Cerebellar cortex (tissue), 1 donor: ENCODE results near the gene CEP85.

Experiments
- DNase-seq: peaks from one replicate; pipeline ENCODE4 v3.0.0-alpha.2; 2015; ENCODE audit warnings: low spot score

CEP85 gene, protein sequence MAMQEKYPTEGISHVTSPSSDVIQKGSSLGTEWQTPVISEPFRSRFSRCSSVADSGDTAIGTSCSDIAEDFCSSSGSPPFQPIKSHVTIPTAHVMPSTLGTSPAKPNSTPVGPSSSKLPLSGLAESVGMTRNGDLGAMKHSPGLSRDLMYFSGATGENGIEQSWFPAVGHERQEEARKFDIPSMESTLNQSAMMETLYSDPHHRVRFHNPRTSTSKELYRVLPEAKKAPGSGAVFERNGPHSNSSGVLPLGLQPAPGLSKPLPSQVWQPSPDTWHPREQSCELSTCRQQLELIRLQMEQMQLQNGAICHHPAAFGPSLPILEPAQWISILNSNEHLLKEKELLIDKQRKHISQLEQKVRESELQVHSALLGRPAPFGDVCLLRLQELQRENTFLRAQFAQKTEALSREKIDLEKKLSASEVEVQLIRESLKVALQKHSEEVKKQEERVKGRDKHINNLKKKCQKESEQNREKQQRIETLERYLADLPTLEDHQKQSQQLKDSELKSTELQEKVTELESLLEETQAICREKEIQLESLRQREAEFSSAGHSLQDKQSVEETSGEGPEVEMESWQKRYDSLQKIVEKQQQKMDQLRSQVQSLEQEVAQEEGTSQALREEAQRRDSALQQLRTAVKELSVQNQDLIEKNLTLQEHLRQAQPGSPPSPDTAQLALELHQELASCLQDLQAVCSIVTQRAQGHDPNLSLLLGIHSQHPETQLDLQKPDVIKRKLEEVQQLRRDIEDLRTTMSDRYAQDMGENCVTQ

DNA sequence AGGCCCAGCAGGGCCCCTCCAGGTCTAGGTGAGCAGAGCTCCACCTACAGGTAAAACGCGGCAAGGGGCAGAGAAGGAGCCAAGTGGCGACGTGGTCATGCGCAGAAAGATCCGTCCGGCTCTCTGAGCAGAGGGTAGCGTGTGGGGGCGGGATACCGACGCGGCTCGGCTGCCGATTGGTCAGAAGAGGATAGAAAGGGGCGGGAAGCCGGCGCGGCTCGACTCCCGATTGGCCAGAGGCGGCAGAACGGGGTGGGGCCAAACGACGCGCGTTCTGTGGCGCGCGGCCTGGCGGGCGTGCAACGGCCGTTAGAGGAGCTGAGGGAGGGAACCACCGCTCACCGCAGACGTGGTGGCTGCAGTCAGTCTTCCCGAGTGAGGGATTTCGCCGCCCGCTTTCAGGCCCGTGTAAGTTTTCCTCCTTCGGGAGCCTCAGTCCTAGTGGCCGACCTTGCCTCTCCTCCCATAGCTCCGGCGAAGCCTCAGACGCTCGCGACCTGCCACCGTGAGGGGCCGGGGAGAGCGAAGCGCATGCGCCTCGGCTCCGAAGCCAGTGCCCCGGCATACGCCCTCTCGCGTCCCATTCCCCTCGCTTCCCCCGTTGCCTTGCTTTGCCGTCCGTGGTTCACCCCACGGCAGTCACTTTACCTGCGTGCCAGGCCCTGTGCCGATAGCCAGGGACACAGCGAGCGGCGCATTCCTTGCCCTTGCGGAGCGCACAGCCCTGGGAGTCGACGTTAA, at the start of gene CEP85:
TSS of gene CEP85 (plus strand) at position 298 of the 741 bp plus-strand sequence. CDS start 5,584 bp downstream, outside the sequence.
- peak; percentile 98 for DNase-seq

- no peak for DNase-seq
Observed at GRCh38 chr1:26184883-26185282, 49.1 kb upstream of the CEP85 start.

DNA sequence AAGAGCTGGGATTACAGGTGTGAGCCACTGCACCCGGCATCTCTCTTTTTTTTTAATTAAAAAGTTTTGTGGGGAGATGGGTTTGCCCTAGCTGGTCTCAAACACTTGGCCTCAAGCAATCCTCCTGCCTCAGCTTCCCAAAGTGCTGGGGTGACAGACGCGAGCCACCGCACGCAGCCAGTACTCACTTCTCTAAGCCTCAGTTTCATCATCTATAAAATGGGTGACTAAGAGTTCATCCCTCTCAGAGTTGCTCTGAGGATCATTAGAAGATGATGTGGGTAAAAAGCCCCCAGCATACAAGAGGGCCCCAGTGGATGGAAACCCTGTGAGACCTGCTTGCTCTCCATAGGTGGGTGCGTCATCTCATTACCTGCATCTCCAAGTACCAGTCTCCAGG, 46.1 kb upstream of the CEP85 start:
- DNase-seq = no peak

- no peak for DNase-seq
Observed at GRCh38 chr1:26188477-26188876, 45.5 kb upstream of the CEP85 start.

- DNase-seq = no peak
Observed at GRCh38 chr1:26189331-26189730, 44.7 kb upstream of the CEP85 start.

GRCh38 chr1:26189751-26190275, 44.2 kb upstream of the CEP85 start:
- no peak for DNase-seq

DNA sequence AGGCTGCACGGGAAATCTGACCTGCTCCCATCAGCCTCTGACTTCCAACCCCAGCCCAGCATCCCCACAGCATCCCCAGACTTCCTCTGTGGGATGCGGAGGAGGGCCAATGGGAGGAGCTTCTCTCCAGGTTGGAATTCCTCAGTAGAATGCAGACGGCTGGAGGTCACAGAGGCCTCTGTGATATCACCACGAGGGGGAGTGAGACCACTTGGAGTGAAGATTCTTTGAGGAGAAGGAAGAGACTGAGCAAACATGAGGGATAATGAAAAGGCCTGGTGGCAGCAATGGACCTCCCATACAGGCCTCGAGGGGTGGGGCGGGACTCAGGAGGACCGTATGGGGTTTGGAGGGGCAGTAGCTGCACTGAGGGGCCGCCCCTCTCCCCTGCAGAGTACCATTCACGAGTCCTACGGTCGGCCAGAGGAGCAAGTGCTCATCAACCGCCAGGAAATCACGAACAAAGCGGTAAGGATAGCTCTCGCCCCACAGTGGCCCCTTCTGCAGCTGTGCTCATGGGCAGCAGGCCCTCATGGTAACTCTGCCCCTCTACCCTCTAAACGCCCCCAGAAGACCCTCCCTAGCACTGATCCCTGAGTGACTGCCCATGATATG, 43.5 kb upstream of the CEP85 start, which contains the start of gene CATSPER4:
TSS of gene CATSPER4 (plus strand) at position 230 of the 615 bp plus-strand sequence. CDS start at position 256, 26 bp downstream.
- peak; percentile 35 for DNase-seq

GRCh38 chr1:26191739-26192138, 42.3 kb upstream of the CEP85 start:
- no peak for DNase-seq

DNA sequence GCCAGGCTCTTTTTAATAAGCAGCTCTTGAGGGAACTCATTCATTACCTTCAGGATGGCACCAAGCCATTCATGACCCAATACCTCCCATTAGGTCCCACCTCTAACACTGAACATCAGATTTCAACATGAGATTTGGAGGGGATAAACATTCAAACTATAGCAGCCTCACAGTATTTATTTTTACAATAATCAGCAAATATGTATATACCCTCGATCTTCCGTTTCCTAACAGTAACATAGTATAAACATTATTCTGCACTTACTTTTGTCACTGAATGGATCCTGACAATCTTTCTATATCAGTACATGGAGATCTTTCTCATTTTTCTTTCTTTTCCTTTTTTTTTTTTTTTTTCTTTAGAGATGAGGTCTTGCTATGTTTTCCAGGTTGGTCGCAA, 38.2 kb upstream of the CEP85 start:
- DNase-seq = no peak

DNA sequence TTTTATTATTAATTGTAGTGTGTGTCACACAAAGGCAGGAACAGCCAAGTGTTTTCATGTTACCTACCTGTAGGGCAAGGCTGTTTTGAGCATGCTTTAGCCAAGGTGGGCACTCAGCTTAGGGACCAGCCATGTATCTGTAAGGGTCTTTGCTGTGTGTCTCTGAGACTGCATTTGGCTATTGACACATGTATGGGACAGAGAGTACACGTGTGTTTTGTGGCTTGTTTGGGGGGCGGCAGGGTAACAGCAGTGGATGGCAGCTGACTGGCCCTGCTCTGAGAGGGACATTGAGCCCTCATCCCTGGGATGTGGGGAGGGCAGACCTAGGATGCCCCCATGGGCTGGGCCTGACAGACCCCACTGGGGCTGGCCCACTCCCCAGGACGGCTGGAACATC, 36.7 kb upstream of the CEP85 start:
- no peak for DNase-seq

- DNase-seq = no peak
Observed at GRCh38 chr1:26197813-26198212, 36.2 kb upstream of the CEP85 start.

DNA sequence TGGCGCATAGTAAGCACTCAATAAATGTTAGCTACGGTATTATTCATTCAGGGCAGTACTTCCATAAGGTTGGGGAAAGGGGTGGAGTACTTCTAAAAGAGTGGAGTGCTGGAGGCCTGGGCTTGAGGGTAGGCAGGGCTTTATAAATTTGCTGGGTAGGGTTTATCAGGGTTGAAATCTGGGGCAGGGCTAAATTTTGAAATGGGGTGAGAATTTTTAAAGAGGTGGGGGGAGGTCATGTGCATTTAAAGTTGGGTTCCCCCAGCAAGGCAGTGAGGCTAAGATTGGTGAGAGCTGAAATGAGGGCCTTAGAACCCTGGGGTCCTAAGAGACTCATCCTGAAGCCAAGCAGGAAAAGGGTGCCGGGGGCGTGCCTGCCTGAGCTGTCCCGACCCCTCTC, 33.6 kb upstream of the CEP85 start:
- no peak for DNase-seq

- DNase-seq = no peak
Observed at GRCh38 chr1:26203642-26204318, 30.2 kb upstream of the CEP85 start.

- no peak for DNase-seq
Observed at GRCh38 chr1:26210147-26210870, 23.7 kb upstream of the CEP85 start.

DNA sequence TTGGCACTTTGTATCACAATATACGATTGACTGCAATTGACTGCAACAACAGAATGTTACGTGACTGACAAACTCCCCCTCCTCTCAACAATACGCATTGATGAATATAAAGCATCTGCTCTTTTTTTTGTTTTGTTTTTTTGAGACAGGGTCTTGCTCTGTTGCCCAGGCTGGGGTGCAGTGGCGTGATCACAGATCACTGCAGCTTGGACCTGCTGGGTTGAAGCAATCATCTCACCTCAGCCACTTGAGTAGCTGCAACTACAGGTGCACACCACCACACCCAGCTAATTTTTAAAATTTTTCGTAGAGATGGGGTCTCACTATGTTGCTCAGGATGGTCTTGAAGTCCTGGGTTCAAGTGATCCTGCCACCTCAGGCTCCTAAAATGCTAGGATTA, 21.3 kb upstream of the CEP85 start:
- no peak for DNase-seq

DNA sequence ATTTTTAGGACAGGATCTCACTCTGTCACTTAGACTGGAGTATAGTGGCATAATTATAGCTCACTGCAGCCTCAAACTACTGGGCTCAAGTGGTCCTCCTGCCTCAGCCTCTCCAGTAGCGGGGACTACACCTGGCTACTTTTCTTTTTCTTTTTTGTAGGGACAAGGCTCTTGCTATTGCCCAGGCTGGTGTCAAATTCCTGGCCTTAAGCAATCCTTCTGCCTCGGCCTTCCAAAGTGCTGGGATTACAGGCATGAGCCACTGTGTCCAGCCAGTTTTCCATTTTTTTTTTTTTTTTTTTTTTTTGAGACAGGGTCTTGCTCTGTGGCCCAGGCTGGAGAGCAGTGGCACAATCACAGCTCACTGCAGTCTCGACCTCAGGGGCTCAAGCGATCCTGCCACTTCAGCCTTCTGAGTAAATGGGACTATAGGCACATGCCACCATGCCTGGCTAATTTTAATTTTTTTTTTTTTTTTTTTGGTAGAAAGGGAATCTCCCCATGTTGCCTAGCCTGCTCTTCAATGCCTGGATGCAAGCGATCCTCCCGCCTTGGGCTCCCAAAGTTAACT, 20.6 kb upstream of the CEP85 start:
- no peak for DNase-seq

- DNase-seq = no peak
Observed at GRCh38 chr1:26215246-26215645, 18.8 kb upstream of the CEP85 start.

DNA sequence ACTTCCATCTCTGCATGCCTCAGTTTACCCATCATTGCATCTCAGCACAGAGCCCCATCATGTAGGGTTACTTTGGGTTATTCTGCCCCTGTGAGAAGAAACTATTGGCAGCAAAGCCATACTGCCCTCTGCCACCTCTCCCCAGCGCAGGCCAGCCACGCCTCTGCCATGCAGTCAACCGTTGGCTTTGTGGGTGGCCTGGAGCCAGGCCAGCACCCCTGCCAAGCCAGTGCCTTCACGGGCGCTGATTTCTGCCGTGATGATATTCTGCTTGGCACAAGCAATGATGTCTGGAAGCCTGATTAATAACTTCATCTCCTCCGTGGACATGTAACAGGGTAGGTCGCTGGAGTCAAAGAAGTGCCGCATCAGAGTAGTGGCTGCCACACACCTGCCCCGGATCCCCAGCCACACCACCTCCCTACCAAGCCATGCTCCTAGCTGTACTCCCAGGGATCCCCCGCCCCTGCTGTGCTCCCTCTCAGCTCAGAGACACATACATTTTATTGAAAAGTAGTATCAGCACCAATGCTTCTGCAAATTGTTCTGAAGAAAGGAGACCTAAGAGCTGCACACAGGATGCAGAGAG, 15.0 kb upstream of the CEP85 start:
- no peak for DNase-seq

- no peak for DNase-seq
Observed at GRCh38 chr1:26220199-26220912, 13.6 kb upstream of the CEP85 start.
